ENCODE measurements around the gene SSR3. TPM values are rescaled to one million over a fixed set of nuclear protein-coding genes. Genes with fewer than 3 reads are reported as not detected.

Gene SSR3
- total RNA-seq, result 604 and 630 TPM in 2 replicates

DNA sequence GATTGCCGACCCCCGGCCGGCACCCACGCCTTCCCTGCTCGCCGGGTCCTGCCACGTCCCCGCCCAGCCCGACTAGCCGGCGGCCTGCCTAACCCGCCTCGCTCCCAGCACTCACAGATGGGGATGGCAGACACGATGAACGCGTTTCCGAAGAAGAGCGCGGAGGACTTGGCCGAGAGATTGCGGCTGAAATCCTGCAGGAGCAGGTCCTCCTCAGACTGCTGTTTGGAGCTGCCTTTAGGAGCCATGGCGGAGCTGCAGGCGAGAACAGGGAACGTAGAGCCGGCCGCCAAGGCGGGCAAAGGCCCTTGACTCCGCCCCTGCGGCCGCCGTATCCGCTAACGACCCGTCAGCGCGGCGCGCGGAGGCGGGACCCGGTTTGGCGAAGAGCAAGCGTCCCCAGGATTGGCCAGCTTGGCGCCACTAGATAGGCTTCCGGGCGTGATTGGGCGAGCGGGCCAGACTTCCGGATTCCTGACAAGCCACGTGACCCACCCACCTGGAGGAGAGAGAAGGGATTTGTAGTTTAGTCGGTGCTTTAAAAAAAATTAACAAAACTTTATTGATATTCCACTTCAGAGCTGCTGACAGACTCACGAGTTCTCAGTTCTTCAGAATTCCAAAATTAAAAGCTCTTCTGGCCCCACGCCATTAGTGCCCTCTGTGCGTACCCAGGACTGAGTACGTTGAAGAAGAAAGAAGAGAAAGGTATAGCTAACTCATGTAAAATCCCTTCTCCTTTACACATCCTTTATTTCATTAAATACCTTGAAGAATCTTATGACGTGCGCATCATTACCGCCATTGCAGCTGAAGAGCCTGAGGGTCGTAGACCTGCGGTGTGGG lies at the start of gene SSR3:
Gene SSR3 (minus strand): TSS at position 276 of the 846 bp plus-strand sequence. CDS start 28 bp downstream, at position 248.

Other genes starting within 250 kb of the SSR3 start
- 44.5 and 45.7 TPM in 2 replicates for gene TIPARP, start 119.5 kb upstream of the SSR3 start, total RNA-seq